Measurements from ENCODE around the gene UBAC1. TPM values are rescaled to one million over a fixed set of nuclear protein-coding genes. Genes with fewer than 3 reads are reported as not detected.

UBAC1 gene
- total RNA-seq, 4 donors from 2014 or later, result 52.9 to 76.3 (median 63.5) TPM

DNA sequence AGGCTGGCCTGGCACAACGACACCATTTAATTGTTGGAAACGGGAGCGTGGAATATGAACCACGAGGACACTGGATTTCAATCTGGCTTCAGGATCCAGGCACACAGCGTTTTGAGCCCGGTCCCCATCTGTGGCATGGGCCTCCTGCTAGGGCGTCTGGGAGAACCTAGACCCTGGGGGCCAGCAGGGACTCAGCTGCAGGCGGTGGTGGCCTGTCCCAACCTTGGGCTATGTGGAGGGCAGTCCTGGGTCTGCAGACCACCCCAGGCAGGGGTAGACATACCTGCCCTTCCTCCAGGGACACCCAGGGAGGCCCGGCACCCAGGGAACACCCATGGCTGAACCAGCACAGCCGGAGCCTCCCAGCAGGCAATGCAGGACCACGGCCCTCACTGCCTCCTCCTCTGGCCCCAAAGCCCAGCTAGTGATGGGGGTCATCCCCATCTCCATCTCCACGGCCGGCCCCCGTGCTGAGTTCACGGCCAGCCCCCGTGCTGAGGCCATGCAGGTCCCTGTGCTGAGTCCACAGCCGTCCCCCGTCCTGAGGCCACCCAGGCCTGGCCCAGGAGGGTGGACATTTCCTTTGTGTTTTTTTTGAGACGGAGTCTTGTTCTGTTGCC, 18.5 kb upstream of the UBAC1 start:
- Histone ChIP-seq H3K27me3 (peaks cover 78% of the 10 kb centered on the region), H3K4me3 (no peak overlapping the region), H3K9me3 (no peaks in the 10 kb centered on the region), H3K4me1 (peaks cover 0 to 14% (median 5%) of the 10 kb centered on the region in 3 donors), H3K27ac (no peak overlapping the region), H3K36me3 (no peaks in the 10 kb centered on the region)
- no peak for ATAC-seq
- WGBS, 2 donors (ENCODE audit: low coverage in 1 of 2), result 58% methylated on average over 6 of the region's 19 CpGs; no CpG with 5 or more reads in 1 of the 2 donors
- no peak for TF ChIP-seq EP300 (IDR thresholded peaks at IDR 0.05)
- TF ChIP-seq POLR2A (IDR thresholded peaks at IDR 0.05), result no peak
- TF ChIP-seq, protein P1, sequence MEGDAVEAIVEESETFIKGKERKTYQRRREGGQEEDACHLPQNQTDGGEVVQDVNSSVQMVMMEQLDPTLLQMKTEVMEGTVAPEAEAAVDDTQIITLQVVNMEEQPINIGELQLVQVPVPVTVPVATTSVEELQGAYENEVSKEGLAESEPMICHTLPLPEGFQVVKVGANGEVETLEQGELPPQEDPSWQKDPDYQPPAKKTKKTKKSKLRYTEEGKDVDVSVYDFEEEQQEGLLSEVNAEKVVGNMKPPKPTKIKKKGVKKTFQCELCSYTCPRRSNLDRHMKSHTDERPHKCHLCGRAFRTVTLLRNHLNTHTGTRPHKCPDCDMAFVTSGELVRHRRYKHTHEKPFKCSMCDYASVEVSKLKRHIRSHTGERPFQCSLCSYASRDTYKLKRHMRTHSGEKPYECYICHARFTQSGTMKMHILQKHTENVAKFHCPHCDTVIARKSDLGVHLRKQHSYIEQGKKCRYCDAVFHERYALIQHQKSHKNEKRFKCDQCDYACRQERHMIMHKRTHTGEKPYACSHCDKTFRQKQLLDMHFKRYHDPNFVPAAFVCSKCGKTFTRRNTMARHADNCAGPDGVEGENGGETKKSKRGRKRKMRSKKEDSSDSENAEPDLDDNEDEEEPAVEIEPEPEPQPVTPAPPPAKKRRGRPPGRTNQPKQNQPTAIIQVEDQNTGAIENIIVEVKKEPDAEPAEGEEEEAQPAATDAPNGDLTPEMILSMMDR (IDR thresholded peaks at IDR 0.05), result no peak
- no peak for TF ChIP-seq POLR2AphosphoS5 (IDR thresholded peaks at IDR 0.05)

DNA sequence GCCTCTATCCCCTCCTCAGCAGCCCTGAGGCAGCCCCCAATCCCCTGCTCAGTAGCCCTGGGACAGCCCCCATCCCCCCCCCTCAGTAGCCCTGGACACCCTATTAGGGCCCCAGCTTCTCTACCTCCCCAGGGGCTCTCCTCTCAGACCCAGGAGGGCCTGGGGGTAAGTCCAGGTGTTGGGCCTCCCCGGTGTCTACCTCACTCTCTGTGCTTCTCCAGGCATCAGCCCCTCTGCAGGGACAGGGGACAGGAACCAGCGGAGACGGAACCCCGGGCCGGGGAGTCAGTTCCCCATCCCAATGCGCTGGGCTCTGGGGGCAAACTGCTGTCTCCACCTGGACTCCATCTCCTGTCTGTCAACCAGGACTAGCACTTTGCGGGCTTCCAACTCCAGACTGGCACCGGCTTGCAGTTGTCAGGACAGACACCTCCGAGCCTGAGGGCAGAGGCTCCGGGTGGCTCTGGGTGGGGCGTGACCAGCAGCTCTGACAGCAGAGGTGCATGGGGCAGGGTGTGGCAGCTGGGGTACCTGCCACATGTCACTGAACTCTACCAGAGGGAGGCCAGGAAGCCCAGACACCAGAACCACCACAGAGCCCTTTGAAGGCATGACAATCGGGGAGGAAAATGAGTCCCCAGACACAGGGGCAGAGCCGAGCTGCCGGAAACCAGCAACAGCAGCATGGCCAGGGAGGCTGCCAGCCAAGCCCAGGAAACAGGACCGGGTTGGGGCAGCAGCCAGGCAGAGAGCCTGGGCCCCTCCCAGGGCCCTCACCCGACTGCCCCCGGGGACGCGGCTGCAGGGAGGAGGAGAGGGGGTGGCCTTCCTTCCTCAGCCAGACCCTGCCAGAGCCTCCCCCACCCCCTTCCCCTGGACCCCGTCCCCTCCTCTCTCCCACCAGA, 17.7 kb upstream of the UBAC1 start:
- Histone ChIP-seq H3K4me1 (peaks cover 0 to 14% (median 5%) of the 10 kb centered on the region in 3 donors), H3K27me3 (peaks cover 76% of the 10 kb centered on the region), H3K27ac (no peak overlapping the region), H3K36me3 (no peaks in the 10 kb centered on the region), H3K9me3 (no peaks in the 10 kb centered on the region), H3K4me3 (no peak overlapping the region)
- ATAC-seq, result peak; percentile 25
- TF ChIP-seq POLR2AphosphoS5 (IDR thresholded peaks at IDR 0.05) (no peak), EP300 (IDR thresholded peaks at IDR 0.05) (no peak)
- TF ChIP-seq, protein P1 (IDR thresholded peaks at IDR 0.05), result no peak
- 0% methylated on average over 2 of the region's 20 CpGs; no CpG with 5 or more reads in 1 of the 2 donors for WGBS, 2 donors (ENCODE audit: low coverage in 1 of 2)

DNA sequence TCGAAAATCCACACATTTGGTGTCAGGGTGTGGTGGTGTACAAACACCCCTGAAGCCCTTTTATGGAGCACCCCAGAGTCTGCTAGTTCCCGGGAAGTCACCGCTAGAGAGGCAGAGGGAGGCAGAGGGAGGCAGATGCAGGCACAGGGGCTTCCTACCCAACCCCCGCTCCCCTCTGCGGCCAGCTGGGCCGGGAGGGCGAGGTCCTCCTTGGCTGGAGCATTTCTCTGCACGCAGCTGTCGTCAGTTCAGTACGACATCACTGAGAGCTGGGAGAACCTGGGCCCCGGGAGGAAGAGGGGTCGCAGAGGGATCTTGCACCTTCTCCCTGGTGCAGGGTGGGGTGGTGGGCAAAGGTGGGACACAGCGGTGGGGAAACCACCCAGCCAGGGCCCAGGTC, 15.8 kb upstream of the UBAC1 start:
- Histone ChIP-seq H3K27ac (no peak overlapping the region), H3K9me3 (no peaks in the 10 kb centered on the region), H3K36me3 (no peaks in the 10 kb centered on the region), H3K27me3 (peaks cover 76% of the 10 kb centered on the region), H3K4me3 (no peak overlapping the region), H3K4me1 (peaks cover 0 to 14% (median 5%) of the 10 kb centered on the region in 3 donors)
- ATAC-seq, result no peak
- no peak for TF ChIP-seq EP300 (IDR thresholded peaks at IDR 0.05)
- TF ChIP-seq, protein P1 (IDR thresholded peaks at IDR 0.05), result no peak
- no peak for TF ChIP-seq POLR2A (IDR thresholded peaks at IDR 0.05)
- no peak for TF ChIP-seq POLR2AphosphoS5 (IDR thresholded peaks at IDR 0.05)
- 48% methylated on average over 4 of the region's 13 CpGs; no CpG with 5 or more reads in 1 of the 2 donors for WGBS, 2 donors (ENCODE audit: low coverage in 1 of 2)

DNA sequence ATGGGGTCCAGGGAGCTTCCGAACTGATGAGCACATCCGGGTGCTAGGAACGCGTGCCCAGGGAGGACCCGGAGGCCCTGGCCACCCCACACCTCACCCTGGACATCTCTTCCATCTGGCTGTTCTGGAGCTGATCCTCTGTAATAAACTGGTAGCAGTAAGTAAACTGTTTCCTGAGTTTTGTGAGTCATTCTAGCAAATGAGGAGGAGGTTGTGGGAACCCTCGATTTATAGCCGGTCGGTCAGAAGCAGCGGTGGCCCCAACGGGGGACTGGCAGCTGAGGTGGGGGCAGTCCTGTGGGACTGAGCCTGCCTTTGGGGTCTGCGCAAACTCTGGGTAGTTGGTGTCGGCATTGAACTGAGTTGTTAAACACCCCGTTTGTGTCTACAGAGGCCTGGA, 15.4 kb upstream of the UBAC1 start:
- H3K27me3 ChIP-seq, result peaks cover 80% of the 10 kb centered on the region
- no peak overlapping the region for H3K4me3 ChIP-seq
- no peaks in the 10 kb centered on the region for H3K36me3 ChIP-seq
- ATAC-seq, result no peak
- H3K27ac ChIP-seq, result no peak overlapping the region
- TF ChIP-seq EP300 (IDR thresholded peaks at IDR 0.05) (no peak), POLR2A (IDR thresholded peaks at IDR 0.05) (no peak), POLR2AphosphoS5 (IDR thresholded peaks at IDR 0.05) (no peak)
- TF ChIP-seq, protein P1 (IDR thresholded peaks at IDR 0.05), result no peak
- H3K9me3 ChIP-seq, result no peaks in the 10 kb centered on the region
- WGBS, 2 donors (ENCODE audit: low coverage in 1 of 2), result 96 to 100% methylated on average over 1 to 4 of the region's 13 CpGs
- peaks cover 0 to 14% (median 5%) of the 10 kb centered on the region in 3 donors for H3K4me1 ChIP-seq
